Liver (tissue), 9 donors: ENCODE measurements around the gene AK3. TPM values are rescaled to one million over a fixed set of nuclear protein-coding genes. Genes with fewer than 3 reads are reported as not detected.

ENCODE experiments used
- DNase-seq: peaks from one replicate; pipeline ENCODE4 v3.0.0-alpha.2; 2017; ENCODE audit warnings: low spot score
- H3K27ac ChIP-seq, 2 donors: one replicate each; pipeline ENCODE4 v1.7.0; 2013; ENCODE audit warnings: inconsistent platforms in 2 of 2, low read length in 2 of 2, control low read depth in 1 of 2, low read depth in 1 of 2, mild to moderate bottlenecking in 1 of 2
- H3K27me3 ChIP-seq, 4 donors: one replicate each; pipeline versions ENCODE4 v1.6.1 to v1.7.0; 2013; ENCODE audit warnings: low read length in 3 of 4, inconsistent platforms in 1 of 4, mild to moderate bottlenecking in 1 of 4, moderate library complexity in 1 of 4; ENCODE audit not compliant: control insufficient read depth in 4 of 4, insufficient read depth in 4 of 4
- H3K36me3 ChIP-seq, 4 donors: one replicate each; pipeline versions ENCODE4 v1.6.1 to v1.7.0; 2013; ENCODE audit warnings: low read length in 3 of 4, mild to moderate bottlenecking in 3 of 4, low read depth in 1 of 4, moderate library complexity in 1 of 4; ENCODE audit not compliant: control insufficient read depth in 4 of 4, insufficient read depth in 3 of 4
- H3K4me1 ChIP-seq, 4 donors: one replicate each; pipeline versions ENCODE4 v1.6.1 to v1.7.0; 2013; ENCODE audit warnings: low read length in 3 of 4, mild to moderate bottlenecking in 3 of 4, moderate library complexity in 1 of 4; ENCODE audit not compliant: control insufficient read depth in 4 of 4, insufficient read depth in 4 of 4
- H3K4me3 ChIP-seq, 3 donors: one replicate each; pipeline versions ENCODE4 v1.6.1 to v1.7.0; 2013; ENCODE audit warnings: low read length in 3 of 3, control low read depth in 1 of 3, low read depth in 1 of 3, mild to moderate bottlenecking in 1 of 3
- H3K9ac ChIP-seq, 2 donors: one replicate each; pipeline ENCODE4 v1.7.0; 2013; ENCODE audit warnings: low read length in 2 of 2, mild to moderate bottlenecking in 2 of 2, moderate library complexity in 2 of 2, control low read depth in 1 of 2, low read depth in 1 of 2
- H3K9me3 ChIP-seq, 4 donors: one replicate each; pipeline versions ENCODE4 v1.6.1 to v1.7.0; 2013; ENCODE audit warnings: low read length in 3 of 4; ENCODE audit not compliant: control insufficient read depth in 4 of 4
- EGR1 ChIP-seq, 2 donors: IDR thresholded peaks; 2 replicates each; pipeline ENCODE4 v1.6.1; 2016 to 2018; ENCODE audit warnings: antibody characterized with exemption in 2 of 2, low read depth in 2 of 2
- FOXA2 ChIP-seq: IDR thresholded peaks from 2 replicates; pipeline ENCODE4 v1.6.1; 2016; ENCODE audit warnings: antibody characterized with exemption
- GABPA ChIP-seq, 2 donors: IDR thresholded peaks in 1 of 2; conservative IDR thresholded peaks in 1 of 2; 2 replicates each; pipeline ENCODE4 v1.6.1; 2016; ENCODE audit warnings: antibody characterized with exemption in 2 of 2, mild to moderate bottlenecking in 1 of 2, moderate library complexity in 1 of 2
- HNF4A ChIP-seq, 2 donors: conservative IDR thresholded peaks; 2 replicates each; pipeline ENCODE4 v1.6.1; 2016; ENCODE audit warnings: antibody characterized with exemption in 2 of 2, mild to moderate bottlenecking in 2 of 2
- JUND ChIP-seq, 2 donors: IDR thresholded peaks; 2 replicates each; pipeline ENCODE4 v1.6.1; 2016; ENCODE audit warnings: antibody characterized with exemption in 2 of 2
- MAX ChIP-seq: IDR thresholded peaks from 2 replicates; pipeline ENCODE4 v1.6.1; 2016; ENCODE audit warnings: antibody characterized with exemption
- NR2F2 ChIP-seq: IDR thresholded peaks from 2 replicates; pipeline ENCODE4 v1.6.1; 2016; ENCODE audit warnings: antibody characterized with exemption
- RAD21 ChIP-seq, 2 donors: IDR thresholded peaks; 2 replicates each; pipeline ENCODE4 v1.6.1; 2016; ENCODE audit warnings: antibody characterized with exemption in 2 of 2, mild to moderate bottlenecking in 2 of 2
- RXRA ChIP-seq, 2 donors: IDR thresholded peaks; 2 replicates each; pipeline ENCODE4 v1.6.1; 2017 to 2018; ENCODE audit warnings: antibody characterized with exemption in 2 of 2, mild to moderate bottlenecking in 1 of 2
- SP1 ChIP-seq: IDR thresholded peaks from 2 replicates; pipeline ENCODE4 v1.6.1; 2018; ENCODE audit warnings: antibody characterized with exemption, mild to moderate bottlenecking
- TAF1 ChIP-seq: conservative IDR thresholded peaks from 2 replicates; pipeline ENCODE4 v1.6.1; 2016; ENCODE audit warnings: antibody characterized with exemption, mild to moderate bottlenecking
- YY1 ChIP-seq: IDR thresholded peaks from 2 replicates; pipeline ENCODE4 v1.6.1; 2016; ENCODE audit warnings: antibody characterized with exemption, mild to moderate bottlenecking
- whole genome bisulfite sequencing: extraction: QIAGEN DNeasy Blood & Tissue Kit; methylation state at CpG from one replicate; pipeline ENCODE4 v1.1.7; 2013; 5-methylcytosine and 5-hydroxymethylcytosine counted together
- polyA plus RNA-seq, 2 donors: library from polyadenylated mRNA; stranded (reverse) in 1 of 2; unstranded in 1 of 2; fragments of 200-250 nt in 1 of 2; fragments of >200 nt in 1 of 2; fragmentation: Nextera tagmentation in 1 of 2; extraction: Ambion mirVana in 1 of 2; gene quantifications; one replicate each; pipeline versions ENCODE4 v1.2.1 to v1.2.3, GENCODE V29; 2013 to 2015
- total RNA-seq, 2 donors: library from RNA; depleted of rRNA; stranded (reverse); fragments of >200 nt; gene quantifications; one replicate each; pipeline ENCODE4 v1.2.3, GENCODE V29; 2014
- TF ChIP-seq, protein P1 (sequence below): IDR thresholded peaks from 2 replicates; pipeline ENCODE4 v1.6.1; 2016; ENCODE audit warnings: antibody characterized with exemption
- TF ChIP-seq, protein P2 (sequence below): fragments of 150-350 bp; IDR thresholded peaks from 2 replicates; pipeline ENCODE4 v1.5.1; 2017; ENCODE audit warnings: improper control_type of control experiment, low read depth, low read length; ENCODE audit not compliant: missing input control
- TF ChIP-seq, protein P3 (sequence below): IDR thresholded peaks from 2 replicates; pipeline ENCODE4 v1.6.1; 2016; ENCODE audit warnings: antibody characterized with exemption
- TF ChIP-seq, protein P4 (sequence below): IDR thresholded peaks from 2 replicates; pipeline ENCODE4 v1.6.1; 2016; ENCODE audit warnings: antibody characterized with exemption, mild to moderate bottlenecking
- donor health status: healthy.
- donor health status: healthy.
- donor health status: healthy.
- donor health status: healthy.
- donor health status: healthy.

Gene AK3
- total and polyA plus RNA-seq, 4 donors = 70.6 to 181 (median 101) TPM

GRCh38 chr9:4689687-4690104 lies 51.3 kb downstream of the AK3 start:
- Histone ChIP-seq H3K27me3 (no peaks in the 10 kb centered on the region), H3K36me3 (peaks cover 5 to 61% (median 48%) of the 10 kb centered on the region in 4 donors), H3K9ac (no peak overlapping the region), H3K27ac (no peak overlapping the region), H3K4me1 (peaks cover 0 to 3% (median 0%) of the 10 kb centered on the region in 4 donors), H3K4me3 (no peak overlapping the region), H3K9me3 (no peaks in the 10 kb centered on the region)
- DNase-seq = no peak
- TF ChIP-seq, protein P1, sequence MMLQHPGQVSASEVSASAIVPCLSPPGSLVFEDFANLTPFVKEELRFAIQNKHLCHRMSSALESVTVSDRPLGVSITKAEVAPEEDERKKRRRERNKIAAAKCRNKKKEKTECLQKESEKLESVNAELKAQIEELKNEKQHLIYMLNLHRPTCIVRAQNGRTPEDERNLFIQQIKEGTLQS = no peak
- TF ChIP-seq JUND (IDR thresholded peaks at IDR 0.05) (no peak), EGR1 (IDR thresholded peaks at IDR 0.05; ENCODE audit: low read depth in 2 of 2) (no peak), FOXA2 (no peak), TAF1 (no peak), YY1 (no peak), GABPA (IDR thresholded peaks at IDR 0.05 in 1 of 2, conservative IDR thresholded peaks at IDR 0.05 in 1 of 2) (no peak), NR2F2 (no peak), HNF4A (conservative IDR thresholded peaks at IDR 0.05) (no peak)
- TF ChIP-seq, protein P2, sequence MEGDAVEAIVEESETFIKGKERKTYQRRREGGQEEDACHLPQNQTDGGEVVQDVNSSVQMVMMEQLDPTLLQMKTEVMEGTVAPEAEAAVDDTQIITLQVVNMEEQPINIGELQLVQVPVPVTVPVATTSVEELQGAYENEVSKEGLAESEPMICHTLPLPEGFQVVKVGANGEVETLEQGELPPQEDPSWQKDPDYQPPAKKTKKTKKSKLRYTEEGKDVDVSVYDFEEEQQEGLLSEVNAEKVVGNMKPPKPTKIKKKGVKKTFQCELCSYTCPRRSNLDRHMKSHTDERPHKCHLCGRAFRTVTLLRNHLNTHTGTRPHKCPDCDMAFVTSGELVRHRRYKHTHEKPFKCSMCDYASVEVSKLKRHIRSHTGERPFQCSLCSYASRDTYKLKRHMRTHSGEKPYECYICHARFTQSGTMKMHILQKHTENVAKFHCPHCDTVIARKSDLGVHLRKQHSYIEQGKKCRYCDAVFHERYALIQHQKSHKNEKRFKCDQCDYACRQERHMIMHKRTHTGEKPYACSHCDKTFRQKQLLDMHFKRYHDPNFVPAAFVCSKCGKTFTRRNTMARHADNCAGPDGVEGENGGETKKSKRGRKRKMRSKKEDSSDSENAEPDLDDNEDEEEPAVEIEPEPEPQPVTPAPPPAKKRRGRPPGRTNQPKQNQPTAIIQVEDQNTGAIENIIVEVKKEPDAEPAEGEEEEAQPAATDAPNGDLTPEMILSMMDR = no peak
- TF ChIP-seq, protein P3, sequence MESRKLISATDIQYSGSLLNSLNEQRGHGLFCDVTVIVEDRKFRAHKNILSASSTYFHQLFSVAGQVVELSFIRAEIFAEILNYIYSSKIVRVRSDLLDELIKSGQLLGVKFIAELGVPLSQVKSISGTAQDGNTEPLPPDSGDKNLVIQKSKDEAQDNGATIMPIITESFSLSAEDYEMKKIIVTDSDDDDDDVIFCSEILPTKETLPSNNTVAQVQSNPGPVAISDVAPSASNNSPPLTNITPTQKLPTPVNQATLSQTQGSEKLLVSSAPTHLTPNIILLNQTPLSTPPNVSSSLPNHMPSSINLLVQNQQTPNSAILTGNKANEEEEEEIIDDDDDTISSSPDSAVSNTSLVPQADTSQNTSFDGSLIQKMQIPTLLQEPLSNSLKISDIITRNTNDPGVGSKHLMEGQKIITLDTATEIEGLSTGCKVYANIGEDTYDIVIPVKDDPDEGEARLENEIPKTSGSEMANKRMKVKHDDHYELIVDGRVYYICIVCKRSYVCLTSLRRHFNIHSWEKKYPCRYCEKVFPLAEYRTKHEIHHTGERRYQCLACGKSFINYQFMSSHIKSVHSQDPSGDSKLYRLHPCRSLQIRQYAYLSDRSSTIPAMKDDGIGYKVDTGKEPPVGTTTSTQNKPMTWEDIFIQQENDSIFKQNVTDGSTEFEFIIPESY = no peak
- TF ChIP-seq, protein P4, sequence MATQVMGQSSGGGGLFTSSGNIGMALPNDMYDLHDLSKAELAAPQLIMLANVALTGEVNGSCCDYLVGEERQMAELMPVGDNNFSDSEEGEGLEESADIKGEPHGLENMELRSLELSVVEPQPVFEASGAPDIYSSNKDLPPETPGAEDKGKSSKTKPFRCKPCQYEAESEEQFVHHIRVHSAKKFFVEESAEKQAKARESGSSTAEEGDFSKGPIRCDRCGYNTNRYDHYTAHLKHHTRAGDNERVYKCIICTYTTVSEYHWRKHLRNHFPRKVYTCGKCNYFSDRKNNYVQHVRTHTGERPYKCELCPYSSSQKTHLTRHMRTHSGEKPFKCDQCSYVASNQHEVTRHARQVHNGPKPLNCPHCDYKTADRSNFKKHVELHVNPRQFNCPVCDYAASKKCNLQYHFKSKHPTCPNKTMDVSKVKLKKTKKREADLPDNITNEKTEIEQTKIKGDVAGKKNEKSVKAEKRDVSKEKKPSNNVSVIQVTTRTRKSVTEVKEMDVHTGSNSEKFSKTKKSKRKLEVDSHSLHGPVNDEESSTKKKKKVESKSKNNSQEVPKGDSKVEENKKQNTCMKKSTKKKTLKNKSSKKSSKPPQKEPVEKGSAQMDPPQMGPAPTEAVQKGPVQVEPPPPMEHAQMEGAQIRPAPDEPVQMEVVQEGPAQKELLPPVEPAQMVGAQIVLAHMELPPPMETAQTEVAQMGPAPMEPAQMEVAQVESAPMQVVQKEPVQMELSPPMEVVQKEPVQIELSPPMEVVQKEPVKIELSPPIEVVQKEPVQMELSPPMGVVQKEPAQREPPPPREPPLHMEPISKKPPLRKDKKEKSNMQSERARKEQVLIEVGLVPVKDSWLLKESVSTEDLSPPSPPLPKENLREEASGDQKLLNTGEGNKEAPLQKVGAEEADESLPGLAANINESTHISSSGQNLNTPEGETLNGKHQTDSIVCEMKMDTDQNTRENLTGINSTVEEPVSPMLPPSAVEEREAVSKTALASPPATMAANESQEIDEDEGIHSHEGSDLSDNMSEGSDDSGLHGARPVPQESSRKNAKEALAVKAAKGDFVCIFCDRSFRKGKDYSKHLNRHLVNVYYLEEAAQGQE = no peak
- WGBS = 86% methylated on average over 1 of the region's 1 CpG

DNA sequence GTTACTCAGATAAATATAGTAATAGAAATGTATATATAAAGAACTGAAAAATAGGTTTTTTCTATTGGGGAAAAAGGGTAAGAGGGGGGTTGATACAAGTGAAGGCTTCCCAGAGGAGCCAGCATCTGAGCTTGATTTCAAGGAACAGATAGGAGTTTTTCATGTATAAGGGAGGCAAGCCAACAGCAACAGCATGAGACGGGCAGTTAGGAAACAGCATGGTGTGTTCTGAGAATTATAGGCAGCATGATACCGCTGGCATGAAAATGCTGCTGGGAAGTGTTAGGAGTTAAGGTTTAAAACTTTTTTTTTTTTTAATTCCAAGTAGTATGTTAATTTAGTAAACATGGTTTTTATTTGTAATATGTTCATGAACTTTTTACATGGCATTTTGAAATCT lies 52.0 kb downstream of the AK3 start:
- 74% methylated on average over 2 of the region's 2 CpGs for WGBS
- Histone ChIP-seq H3K4me1 (peaks cover 0 to 3% (median 0%) of the 10 kb centered on the region in 4 donors), H3K9me3 (no peaks in the 10 kb centered on the region), H3K4me3 (no peak overlapping the region), H3K9ac (no peak overlapping the region), H3K27ac (no peak overlapping the region), H3K27me3 (no peaks in the 10 kb centered on the region), H3K36me3 (peaks cover 5 to 57% (median 46%) of the 10 kb centered on the region in 4 donors)
- no peak for TF ChIP-seq YY1
- TF ChIP-seq, protein P3 = no peak
- TF ChIP-seq GABPA (IDR thresholded peaks at IDR 0.05 in 1 of 2, conservative IDR thresholded peaks at IDR 0.05 in 1 of 2) = no peak
- TF ChIP-seq SP1 = no peak
- TF ChIP-seq, protein P4 = no peak
- TF ChIP-seq EGR1 (IDR thresholded peaks at IDR 0.05; ENCODE audit: low read depth in 2 of 2) = no peak
- TF ChIP-seq FOXA2 = no peak
- no peak for TF ChIP-seq MAX
- no peak for TF ChIP-seq RAD21 (IDR thresholded peaks at IDR 0.05)
- TF ChIP-seq RXRA (IDR thresholded peaks at IDR 0.05) = no peak
- no peak for DNase-seq
